ENCODE measurements around the gene HOXA13.

The HOXA13 gene

GRCh38 chr7:27211764-27212204 is 11.9 kb upstream of the HOXA13 start:
- Histone ChIP-seq H4K20me1 (peaks cover 0 to 12% (median 0%) of the 10 kb centered on the region in 11 experiments; a peak in 4 of 22 replicates), H3K9me3 (replicated peaks in 1 of 11) (peaks cover 0 to 9% (median 0%) of the 10 kb centered on the region in 11 experiments; a peak in 1 of 22 replicates), H3K4me2 (no peak overlapping the region), H3K4me1 (peaks cover 0 to 18% (median 0%) of the 10 kb centered on the region in 10 experiments; a peak in 7 of 20 replicates), H3K9ac (no peak overlapping the region), H3K4me3 (no peak overlapping the region), H3K27me3 (peaks cover 73 to 100% (median 93%) of the 10 kb centered on the region in 11 experiments), H3K27ac (no peak overlapping the region), H3K36me3 (no peaks in the 10 kb centered on the region)
- TF ChIP-seq Cebpa-rat (IDR thresholded peaks at IDR 0.05): no peak

GRCh38 chr7:27211084-27211446 is 11.2 kb upstream of the HOXA13 start:
- H4K20me1 ChIP-seq: peaks cover 0 to 12% (median 0%) of the 10 kb centered on the region in 11 experiments; a peak in 5 of 22 replicates
- H3K4me3 ChIP-seq: no peak overlapping the region
- H3K36me3 ChIP-seq: no peaks in the 10 kb centered on the region
- H3K4me1 ChIP-seq: peaks cover 0 to 18% (median 0%) of the 10 kb centered on the region in 10 experiments; a peak in 7 of 20 replicates
- H3K27ac ChIP-seq: no peak overlapping the region
- no peak for TF ChIP-seq Cebpa-rat (IDR thresholded peaks at IDR 0.05)
- no peak overlapping the region for H3K9ac ChIP-seq
- no peak overlapping the region for H3K4me2 ChIP-seq
- H3K9me3 ChIP-seq (replicated peaks in 1 of 11): peaks cover 0 to 9% (median 0%) of the 10 kb centered on the region in 11 experiments; a peak in 2 of 22 replicates
- H3K27me3 ChIP-seq: peaks cover 78 to 100% (median 94%) of the 10 kb centered on the region in 11 experiments

- peak overlapping the region in 6 of 11 experiments; percentile 10 to 59 (median 44); a peak in 11 of 22 replicates for H3K4me2 ChIP-seq
- peaks cover 0 to 18% (median 0%) of the 10 kb centered on the region in 10 experiments; a peak in 7 of 20 replicates for H3K4me1 ChIP-seq
- peaks cover 82 to 100% (median 97%) of the 10 kb centered on the region in 11 experiments for H3K27me3 ChIP-seq
- no peak for TF ChIP-seq Cebpa-rat (IDR thresholded peaks at IDR 0.05)
- peaks cover 0 to 16% (median 0%) of the 10 kb centered on the region in 11 experiments; a peak in 8 of 22 replicates for H4K20me1 ChIP-seq
- no peak overlapping the region for H3K4me3 ChIP-seq
- H3K27ac ChIP-seq: no peak overlapping the region
- H3K9ac ChIP-seq: no peak overlapping the region
- H3K9me3 ChIP-seq (replicated peaks in 1 of 11): peaks cover 0 to 14% (median 1%) of the 10 kb centered on the region in 11 experiments; a peak in 7 of 22 replicates
- H3K36me3 ChIP-seq: no peaks in the 10 kb centered on the region
Observed at GRCh38 chr7:27210441-27211083, 10.7 kb upstream of the HOXA13 start.

GRCh38 chr7:27209933-27210440 is 10.1 kb upstream of the HOXA13 start:
- Histone ChIP-seq H3K27ac (no peak overlapping the region), H3K4me3 (no peak overlapping the region), H4K20me1 (peaks cover 0 to 22% (median 5%) of the 10 kb centered on the region in 11 experiments; a peak in 12 of 22 replicates), H3K9me3 (replicated peaks in 1 of 11) (peaks cover 0 to 20% (median 7%) of the 10 kb centered on the region in 11 experiments; a peak in 12 of 22 replicates), H3K36me3 (no peaks in the 10 kb centered on the region), H3K9ac (no peak overlapping the region), H3K4me1 (peaks cover 0 to 18% (median 0%) of the 10 kb centered on the region in 10 experiments; a peak in 7 of 20 replicates), H3K27me3 (peaks cover 88 to 100% (median 99%) of the 10 kb centered on the region in 11 experiments), H3K4me2 (peak overlapping the region in 3 of 11 experiments; percentile 37 to 54 (median 52); a peak in 6 of 22 replicates)
- no peak for TF ChIP-seq Cebpa-rat (IDR thresholded peaks at IDR 0.05)

GRCh38 chr7:27208998-27209397 is 9.1 kb upstream of the HOXA13 start:
- TF ChIP-seq Cebpa-rat (IDR thresholded peaks at IDR 0.05): no peak
- no peak overlapping the region for H3K27ac ChIP-seq
- H3K4me3 ChIP-seq: no peak overlapping the region
- H3K4me1 ChIP-seq: peaks cover 0 to 18% (median 0%) of the 10 kb centered on the region in 10 experiments; a peak in 7 of 20 replicates
- H3K9me3 ChIP-seq (replicated peaks in 1 of 11): peaks cover 0 to 23% (median 9%) of the 10 kb centered on the region in 11 experiments; a peak in 12 of 22 replicates
- peaks cover 96 to 100% (median 100%) of the 10 kb centered on the region in 11 experiments for H3K27me3 ChIP-seq
- no peak overlapping the region for H3K9ac ChIP-seq
- no peaks in the 10 kb centered on the region for H3K36me3 ChIP-seq
- H4K20me1 ChIP-seq: peaks cover 0 to 32% (median 14%) of the 10 kb centered on the region in 11 experiments; a peak in 13 of 22 replicates
- H3K4me2 ChIP-seq: no peak overlapping the region

- TF ChIP-seq Cebpa-rat (IDR thresholded peaks at IDR 0.05): no peak
Observed at GRCh38 chr7:27207348-27207985, 7.6 kb upstream of the HOXA13 start.

GRCh38 chr7:27205325-27206280 is 5.7 kb upstream of the HOXA13 start:
- H3K27ac ChIP-seq: no peak overlapping the region
- peaks cover 0 to 61% (median 44%) of the 10 kb centered on the region in 11 experiments; a peak in 18 of 22 replicates for H4K20me1 ChIP-seq
- no peak for TF ChIP-seq Cebpa-rat (IDR thresholded peaks at IDR 0.05)
- peaks cover 0 to 14% (median 9%) of the 10 kb centered on the region in 11 experiments; a peak in 11 of 22 replicates for H3K9me3 ChIP-seq (replicated peaks in 1 of 11)
- peaks cover 96 to 100% (median 100%) of the 10 kb centered on the region in 11 experiments for H3K27me3 ChIP-seq
- peaks cover 8 to 33% (median 12%) of the 10 kb centered on the region in 10 experiments; a peak in 18 of 20 replicates for H3K4me1 ChIP-seq
- no peaks in the 10 kb centered on the region for H3K36me3 ChIP-seq
- no peak overlapping the region for H3K9ac ChIP-seq
- H3K4me3 ChIP-seq: no peak overlapping the region
- H3K4me2 ChIP-seq: no peak overlapping the region

More at GRCh38 chr7:27207348-27207985, 7.6 kb upstream of the HOXA13 start:
- Histone ChIP-seq H3K27ac (no peak overlapping the region), H3K27me3 (peaks cover 96 to 100% (median 100%) of the 10 kb centered on the region in 11 experiments), H3K4me3 (no peak overlapping the region), H3K9ac (no peak overlapping the region), H3K4me1 (peaks cover 0 to 18% (median 0%) of the 10 kb centered on the region in 10 experiments; a peak in 7 of 20 replicates), H3K9me3 (replicated peaks in 1 of 11) (peaks cover 0 to 14% (median 9%) of the 10 kb centered on the region in 11 experiments; a peak in 11 of 22 replicates), H4K20me1 (peaks cover 0 to 42% (median 25%) of the 10 kb centered on the region in 11 experiments; a peak in 16 of 22 replicates), H3K36me3 (no peaks in the 10 kb centered on the region), H3K4me2 (peak overlapping the region in 3 of 11 experiments; percentile 31 to 64 (median 42); a peak in 4 of 22 replicates)
